Activated B cell treated with CpG ODN at 0.5 μM for 24 hours (primary cell): Measurements from ENCODE around the gene OR51E1. TPM values are rescaled to one million over a fixed set of nuclear protein-coding genes. Genes with fewer than 3 reads are reported as not detected.

Experiments
- ATAC-seq: fragments of 200-7000 bp; cut with Tn5 transposase; one replicate; pipeline ENCODE4 v1.10.0; 2021; ENCODE audit warnings: low read depth, mild to moderate bottlenecking, moderate library complexity
- CTCF ChIA-PET: fragments of 350-600 bp; sonication (Branson Sonifier 250); formaldehyde crosslinking; loops from one replicate; lab custom pipeline; 2021; ENCODE audit warnings: antibody characterized with exemption; lab: Charles Lee
- POLR2A ChIA-PET: fragments of 350-600 bp; sonication (Branson Sonifier 250); formaldehyde crosslinking; loops from one replicate; lab custom pipeline; 2021; ENCODE audit warnings: antibody characterized with exemption; lab: Charles Lee
- DNase-seq: peaks from one replicate; pipeline ENCODE4 v3.0.0; 2022
- H3K27ac Mint-ChIP-seq: one replicate; pipeline ENCODE4 v1.8.0; 2020; ENCODE audit warnings: mixed read lengths
- H3K27me3 Mint-ChIP-seq: one replicate; pipeline ENCODE4 v1.8.0; 2021; ENCODE audit warnings: mixed read lengths
- H3K36me3 Mint-ChIP-seq: one replicate; pipeline ENCODE4 v1.8.0; 2021; ENCODE audit warnings: low read depth, mixed read lengths
- H3K4me1 Mint-ChIP-seq: one replicate; pipeline ENCODE4 v1.8.0; 2021; ENCODE audit warnings: mixed read lengths
- H3K4me3 Mint-ChIP-seq: one replicate; pipeline ENCODE4 v1.8.0; 2020; ENCODE audit warnings: mild to moderate bottlenecking, mixed read lengths
- H3K9me3 Mint-ChIP-seq: one replicate; pipeline ENCODE4 v1.8.0; 2020; ENCODE audit warnings: mixed read lengths
- intact Hi-C: fragments of 100-400 bp; cut with micrococcal nuclease; formaldehyde crosslinking; loops from one replicate; pipeline ENCODE4 v1.15.1; 2024
- total RNA-seq: library from RNA; stranded (reverse); gene quantifications from 2 replicates; pipeline ENCODE4 v1.2.3, GENCODE V29; 2022
- TF ChIP-seq, protein P1 (sequence below): fragments of 200-600 bp; IDR thresholded peaks from one replicate; pipeline ENCODE4 v1.8.0; 2022; ENCODE audit warnings: antibody characterized with exemption, mild to moderate bottlenecking

OR51E1 gene
- total RNA-seq, 1 donor from 2014 or later: not detected

DNA sequence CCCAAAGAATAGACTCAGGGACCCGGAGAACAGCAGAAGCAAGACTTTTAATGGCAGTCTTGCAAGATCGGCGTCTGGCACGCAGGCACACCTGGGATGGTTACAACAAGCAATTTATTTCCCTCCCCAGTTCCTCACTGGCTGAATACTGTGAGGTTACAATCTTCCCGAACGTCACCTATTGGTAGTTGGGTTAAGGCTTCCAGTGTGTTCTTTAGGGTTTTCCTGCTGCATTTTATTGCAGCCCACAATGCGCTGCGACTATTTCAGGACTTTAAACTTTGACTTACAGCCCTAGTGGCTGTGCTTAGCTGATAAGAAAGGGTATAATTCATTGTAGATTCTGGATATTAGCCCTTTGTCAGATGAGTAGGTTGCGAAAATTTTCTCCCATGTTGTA, 24.3 kb upstream of the OR51E1 start:
- TF ChIP-seq, protein P1, sequence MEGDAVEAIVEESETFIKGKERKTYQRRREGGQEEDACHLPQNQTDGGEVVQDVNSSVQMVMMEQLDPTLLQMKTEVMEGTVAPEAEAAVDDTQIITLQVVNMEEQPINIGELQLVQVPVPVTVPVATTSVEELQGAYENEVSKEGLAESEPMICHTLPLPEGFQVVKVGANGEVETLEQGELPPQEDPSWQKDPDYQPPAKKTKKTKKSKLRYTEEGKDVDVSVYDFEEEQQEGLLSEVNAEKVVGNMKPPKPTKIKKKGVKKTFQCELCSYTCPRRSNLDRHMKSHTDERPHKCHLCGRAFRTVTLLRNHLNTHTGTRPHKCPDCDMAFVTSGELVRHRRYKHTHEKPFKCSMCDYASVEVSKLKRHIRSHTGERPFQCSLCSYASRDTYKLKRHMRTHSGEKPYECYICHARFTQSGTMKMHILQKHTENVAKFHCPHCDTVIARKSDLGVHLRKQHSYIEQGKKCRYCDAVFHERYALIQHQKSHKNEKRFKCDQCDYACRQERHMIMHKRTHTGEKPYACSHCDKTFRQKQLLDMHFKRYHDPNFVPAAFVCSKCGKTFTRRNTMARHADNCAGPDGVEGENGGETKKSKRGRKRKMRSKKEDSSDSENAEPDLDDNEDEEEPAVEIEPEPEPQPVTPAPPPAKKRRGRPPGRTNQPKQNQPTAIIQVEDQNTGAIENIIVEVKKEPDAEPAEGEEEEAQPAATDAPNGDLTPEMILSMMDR: no peak
- ATAC-seq: no peak
- ChIA-PET CTCF (no interaction called here), POLR2A (no interaction called here)
- no peaks in the 10 kb centered on the region for H3K9me3 Mint-ChIP-seq
- no peak overlapping the region for H3K4me3 Mint-ChIP-seq
- intact Hi-C loops: no loop called here
- no peak overlapping the region for H3K27ac Mint-ChIP-seq
- H3K27me3 Mint-ChIP-seq: peaks cover 20% of the 10 kb centered on the region
- no peaks in the 10 kb centered on the region for H3K36me3 Mint-ChIP-seq
- no peaks in the 10 kb centered on the region for H3K4me1 Mint-ChIP-seq
- no peak for DNase-seq

DNA sequence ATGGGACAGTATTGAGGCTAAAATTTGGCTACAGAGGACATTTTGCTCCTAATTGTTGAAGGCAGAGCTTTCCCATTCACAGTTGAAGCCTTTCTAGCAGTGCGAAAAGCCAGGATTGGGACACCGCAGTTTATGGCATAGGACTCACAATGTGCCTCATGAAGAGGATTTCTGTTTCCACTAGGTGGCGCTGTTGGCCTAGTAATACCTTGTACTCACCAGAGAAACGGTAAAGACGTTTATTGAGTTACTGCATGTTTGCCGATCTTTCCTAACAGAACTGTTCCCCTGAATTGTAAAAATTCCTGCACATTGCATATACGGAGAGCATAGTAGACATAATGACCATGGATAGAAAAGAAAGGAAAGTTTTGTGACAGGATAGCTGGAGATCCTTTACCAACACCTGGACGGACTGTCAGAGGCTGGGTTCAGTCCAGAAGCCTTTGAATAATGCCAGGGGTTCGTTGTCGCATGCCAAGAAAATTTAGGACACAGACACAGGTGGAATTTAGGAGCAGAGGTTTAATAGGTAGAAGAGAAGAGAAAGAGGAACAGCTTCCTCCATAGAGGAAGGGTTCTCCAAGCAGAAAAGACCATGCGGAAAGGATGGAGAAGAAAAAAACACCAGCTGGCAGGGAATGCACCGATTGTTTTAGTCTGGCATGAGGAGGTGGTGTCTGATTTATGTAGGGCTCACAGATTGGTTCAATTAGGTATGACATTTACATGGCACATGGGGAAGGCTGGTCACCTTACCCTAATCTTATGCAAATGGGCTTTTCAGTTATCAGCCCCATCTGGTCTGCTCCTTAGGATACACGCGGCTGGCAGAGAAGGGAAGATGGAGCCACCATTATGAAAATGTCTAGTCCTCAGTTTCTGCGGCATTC, 17.3 kb upstream of the OR51E1 start:
- no peak overlapping the region for H3K27ac Mint-ChIP-seq
- ChIA-PET CTCF (interaction anchor here (2.1 to 2.2 kb wide), 2 partner anchors 10 to 11 kb away, joined by 5 to 9 read pairs; partner anchors contain the start of gene OR51D1), POLR2A (interaction anchor here (0.6 kb wide), 1 partner anchor 45 kb away, joined by 3 read pairs; no protein-coding TSS in a partner anchor)
- H3K36me3 Mint-ChIP-seq: no peaks in the 10 kb centered on the region
- intact Hi-C loops: loop anchor here (5.0 kb wide), 1 partner anchor 1736 kb away; no protein-coding TSS in a partner anchor
- ATAC-seq (no peak), DNase-seq (no peak)
- H3K9me3 Mint-ChIP-seq: peaks cover 10% of the 10 kb centered on the region
- TF ChIP-seq, protein P1: no peak
- H3K4me1 Mint-ChIP-seq: no peaks in the 10 kb centered on the region
- peaks cover 36% of the 10 kb centered on the region for H3K27me3 Mint-ChIP-seq
- H3K4me3 Mint-ChIP-seq: no peak overlapping the region

DNA sequence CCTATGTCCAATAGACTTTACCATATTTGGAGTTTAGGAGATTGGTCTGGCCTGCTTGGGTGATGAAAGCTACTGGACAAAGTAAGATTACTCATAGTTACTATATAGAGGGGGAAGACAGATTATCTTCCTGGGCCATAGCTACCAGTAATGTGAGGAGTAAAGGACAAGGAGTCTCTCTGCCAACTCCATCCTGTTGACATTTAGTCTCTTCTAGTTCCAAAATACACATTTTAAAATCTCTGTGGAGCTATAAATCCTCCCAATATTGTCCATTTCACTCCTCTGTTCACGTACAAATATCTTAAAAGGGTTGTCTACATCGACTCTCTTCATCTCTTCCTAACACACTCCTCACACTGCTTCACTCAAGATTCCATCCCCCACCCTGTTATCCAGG, 7.6 kb upstream of the OR51E1 start:
- no peak for DNase-seq
- intact Hi-C loops: loop anchor here (2.0 to 10.0 kb wide), 3 partner anchors 451 to 1717 kb away; partner anchors contain the start of gene OR51M1

DNA sequence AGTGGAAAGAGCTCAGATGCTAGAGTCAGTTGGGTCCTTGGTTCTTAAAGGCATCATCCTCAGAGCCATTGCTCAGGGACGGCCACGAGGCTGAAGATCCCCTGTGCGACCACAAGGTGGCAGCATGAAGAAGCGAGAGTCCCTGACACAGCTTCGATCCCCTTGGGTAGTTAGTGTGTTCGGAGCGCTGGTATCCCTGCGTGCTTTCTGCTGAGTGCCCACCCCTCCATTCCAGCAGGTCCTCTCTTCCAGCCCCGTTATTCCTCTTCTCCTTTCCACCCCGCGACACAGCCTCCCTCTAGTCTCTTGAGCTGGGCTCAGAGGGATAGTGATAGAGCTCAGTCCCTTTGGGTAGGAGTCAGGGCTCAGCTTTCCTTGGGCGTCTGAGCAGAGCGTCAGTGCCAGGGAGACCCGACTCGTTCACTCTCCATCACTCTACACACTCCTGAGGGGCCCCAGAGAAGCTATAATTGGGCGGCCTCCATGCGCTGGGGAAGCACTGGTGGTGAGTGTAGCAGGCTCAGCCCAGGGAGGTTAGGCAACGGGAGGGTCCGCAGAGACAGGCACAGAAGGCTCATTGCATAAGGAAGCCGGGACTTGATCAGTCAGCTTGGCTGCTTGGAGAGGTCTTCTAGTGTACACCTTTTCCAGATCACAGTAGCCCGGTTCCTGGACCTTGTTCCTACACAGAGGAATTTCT, 6.7 kb upstream of the OR51E1 start, which contains the start of gene OR51D1:
TSS of gene OR51D1 (plus strand) at position 516 of the 700 bp plus-strand sequence. CDS start 2,314 bp downstream, outside the sequence.
- peaks cover 4% of the 10 kb centered on the region for H3K27me3 Mint-ChIP-seq
- intact Hi-C loops: loop anchor here (2.0 to 10.0 kb wide), 3 partner anchors 452 to 1716 kb away; partner anchors contain the start of gene OR51M1
- no peak within 1 kb of the TSS for H3K4me3 Mint-ChIP-seq
- H3K27ac Mint-ChIP-seq: no peak within 1 kb of the TSS
- POLR2A ChIA-PET: no interaction called here
- H3K36me3 Mint-ChIP-seq: no peaks in the 10 kb centered on the region
- ATAC-seq: peak; percentile 84
- H3K9me3 Mint-ChIP-seq: no peaks in the 10 kb centered on the region
- no peaks in the 10 kb centered on the region for H3K4me1 Mint-ChIP-seq
- TF ChIP-seq, protein P1: peak; percentile 59
- DNase-seq: peak; percentile 39
- CTCF ChIA-PET: interaction anchor here (0.8 to 2.6 kb wide), 17 partner anchors 8 to 1718 kb away, joined by 3 to 14 read pairs (median 5); partner anchors contain the start of gene TRIM68

More for the DNA sequence above, 7.6 kb upstream of the OR51E1 start:
- no peak overlapping the region for H3K4me3 Mint-ChIP-seq
- no peak for ATAC-seq
- H3K9me3 Mint-ChIP-seq: no peaks in the 10 kb centered on the region
- no peaks in the 10 kb centered on the region for H3K4me1 Mint-ChIP-seq
- peaks cover 7% of the 10 kb centered on the region for H3K27me3 Mint-ChIP-seq
- ChIA-PET POLR2A (no interaction called here), CTCF (interaction anchor here (0.8 to 2.6 kb wide), 12 partner anchors 8 to 1719 kb away, joined by 3 to 14 read pairs (median 5); partner anchors contain the start of gene TRIM68)
- no peak overlapping the region for H3K27ac Mint-ChIP-seq
- TF ChIP-seq, protein P1: no peak
- no peaks in the 10 kb centered on the region for H3K36me3 Mint-ChIP-seq
